Uterus (tissue), 4 donors: ENCODE results near the gene ZNF3. TPM values are rescaled to one million over a fixed set of nuclear protein-coding genes. Genes with fewer than 3 reads are reported as not detected.

Source experiments
- DNase-seq, 2 donors: peaks; one replicate each; pipeline ENCODE4 v3.0.0-alpha.2; 2019 to 2020
- H3K27ac ChIP-seq, 2 donors: fragments of 200-600 bp; sonication (generic); 1 replicate in 1 of 2; 2 replicates in 1 of 2; pipeline ENCODE4 v1.5.1; 2016 to 2018
- H3K27me3 ChIP-seq, 2 donors: fragments of 200-600 bp; sonication (generic); one replicate each; pipeline ENCODE4 v1.5.1; 2018 to 2019; ENCODE audit warnings: control low read depth in 1 of 2
- H3K36me3 ChIP-seq, 2 donors: fragments of 200-600 bp; sonication (generic); one replicate each; pipeline ENCODE4 v1.5.1; 2019; ENCODE audit warnings: control low read depth in 1 of 2
- H3K4me1 ChIP-seq, 2 donors: fragments of 200-600 bp; sonication (generic); one replicate each; pipeline ENCODE4 v1.5.1; 2018 to 2019; ENCODE audit warnings: control low read depth in 1 of 2
- H3K4me3 ChIP-seq, 2 donors: fragments of 200-600 bp; sonication (generic); 1 replicate in 1 of 2; 2 replicates in 1 of 2; pipeline ENCODE4 v1.5.1; 2018 to 2019; ENCODE audit warnings: mild to moderate bottlenecking in 1 of 2
- H3K9me3 ChIP-seq, 2 donors: fragments of 200-600 bp; sonication (generic); one replicate each; pipeline ENCODE4 v1.5.1; 2019; ENCODE audit warnings: control low read depth in 1 of 2
- POLR2A ChIP-seq, 2 donors: fragments of 450-650 bp; IDR thresholded peaks; one replicate each; pipeline ENCODE4 v1.6.1; 2016; ENCODE audit warnings: antibody characterized with exemption in 2 of 2, mild to moderate bottlenecking in 1 of 2, moderate library complexity in 1 of 2
- intact Hi-C: fragments of 100-400 bp; cut with DNase I; formaldehyde crosslinking; loops from one replicate; pipeline ENCODE4 v1.15.1; 2023; ENCODE audit warnings: low total_unique reads
- total RNA-seq, 4 donors: library from RNA; depleted of rRNA in 3 of 4; stranded (reverse); fragments of >200 nt in 3 of 4; gene quantifications; one replicate each; pipeline versions ENCODE4 v1.1.0 to v1.2.4, GENCODE V29; 2014 to 2023
- TF ChIP-seq, protein P1 (sequence below), 4 experiments: fragments of 200-600 bp in 2 of 4; fragments of 450-650 bp in 2 of 4; sonication (generic) in 2 of 4; IDR thresholded peaks; one replicate each; pipeline ENCODE4 v1.5.1; 2016 to 2019; ENCODE audit warnings: antibody characterized with exemption in 4 of 4, mild to moderate bottlenecking in 2 of 4, moderate library complexity in 1 of 4
- donor health status: DM: yes; HTN: yes; CAD: no.

The ZNF3 gene
- total RNA-seq, 4 donors from 2014 or later, result 10.9 to 69.4 (median 50.3) TPM

DNA sequence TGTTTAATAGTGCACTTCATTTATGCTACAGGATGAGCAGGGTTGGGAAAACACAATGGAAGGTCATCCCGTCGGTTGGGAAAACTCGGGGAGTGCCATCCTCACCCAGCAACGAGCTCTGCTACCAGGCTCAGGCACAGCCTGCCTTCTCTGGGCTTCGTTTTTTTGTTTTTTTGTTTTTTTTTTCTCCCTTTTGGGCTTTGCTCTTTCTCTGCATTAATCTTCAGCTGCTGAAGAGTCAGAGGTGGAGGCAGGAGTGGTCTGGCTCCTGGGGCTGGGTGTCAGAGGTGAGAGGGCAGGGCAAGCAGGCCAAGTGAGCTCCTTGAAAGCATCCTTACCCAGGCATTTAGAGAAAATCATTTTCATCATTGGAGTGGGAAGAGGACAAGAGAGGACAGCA is 11.5 kb downstream of the ZNF3 start:
- Histone ChIP-seq H3K9me3 (peaks cover 0 to 22% of the 10 kb centered on the region in 2 donors), H3K27ac (no peak overlapping the region), H3K27me3 (no peaks in the 10 kb centered on the region), H3K36me3 (no peaks in the 10 kb centered on the region), H3K4me1 (peaks cover 0 to 3% of the 10 kb centered on the region in 2 donors), H3K4me3 (no peak overlapping the region)
- intact Hi-C loops, result no loop called here
- DNase-seq, result no peak
- TF ChIP-seq, protein P1, sequence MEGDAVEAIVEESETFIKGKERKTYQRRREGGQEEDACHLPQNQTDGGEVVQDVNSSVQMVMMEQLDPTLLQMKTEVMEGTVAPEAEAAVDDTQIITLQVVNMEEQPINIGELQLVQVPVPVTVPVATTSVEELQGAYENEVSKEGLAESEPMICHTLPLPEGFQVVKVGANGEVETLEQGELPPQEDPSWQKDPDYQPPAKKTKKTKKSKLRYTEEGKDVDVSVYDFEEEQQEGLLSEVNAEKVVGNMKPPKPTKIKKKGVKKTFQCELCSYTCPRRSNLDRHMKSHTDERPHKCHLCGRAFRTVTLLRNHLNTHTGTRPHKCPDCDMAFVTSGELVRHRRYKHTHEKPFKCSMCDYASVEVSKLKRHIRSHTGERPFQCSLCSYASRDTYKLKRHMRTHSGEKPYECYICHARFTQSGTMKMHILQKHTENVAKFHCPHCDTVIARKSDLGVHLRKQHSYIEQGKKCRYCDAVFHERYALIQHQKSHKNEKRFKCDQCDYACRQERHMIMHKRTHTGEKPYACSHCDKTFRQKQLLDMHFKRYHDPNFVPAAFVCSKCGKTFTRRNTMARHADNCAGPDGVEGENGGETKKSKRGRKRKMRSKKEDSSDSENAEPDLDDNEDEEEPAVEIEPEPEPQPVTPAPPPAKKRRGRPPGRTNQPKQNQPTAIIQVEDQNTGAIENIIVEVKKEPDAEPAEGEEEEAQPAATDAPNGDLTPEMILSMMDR (IDR thresholded peaks at IDR 0.05), result no peak
- TF ChIP-seq POLR2A (IDR thresholded peaks at IDR 0.05), result no peak

GRCh38 chr7:100066953-100067352 is 14.6 kb downstream of the ZNF3 start:
- Histone ChIP-seq H3K27ac (no peak overlapping the region), H3K27me3 (no peaks in the 10 kb centered on the region), H3K36me3 (no peaks in the 10 kb centered on the region), H3K4me1 (peaks cover 0 to 3% of the 10 kb centered on the region in 2 donors), H3K9me3 (peaks cover 0 to 16% of the 10 kb centered on the region in 2 donors), H3K4me3 (no peak overlapping the region)
- TF ChIP-seq, protein P1 (IDR thresholded peaks at IDR 0.05), result no peak
- TF ChIP-seq POLR2A (IDR thresholded peaks at IDR 0.05), result no peak
- DNase-seq, result no peak
- intact Hi-C loops, result no loop called here

GRCh38 chr7:100065452-100066186 is 15.9 kb downstream of the ZNF3 start:
- Histone ChIP-seq H3K27ac (peak overlapping the region; percentile 58 to 63), H3K4me1 (peaks cover 0 to 3% of the 10 kb centered on the region in 2 donors), H3K9me3 (peaks cover 0 to 2% of the 10 kb centered on the region in 2 donors), H3K36me3 (no peaks in the 10 kb centered on the region), H3K4me3 (no peak overlapping the region), H3K27me3 (no peaks in the 10 kb centered on the region)
- no peak for TF ChIP-seq POLR2A (IDR thresholded peaks at IDR 0.05)
- TF ChIP-seq, protein P1 (IDR thresholded peaks at IDR 0.05), result no peak
- intact Hi-C loops, result no loop called here
- DNase-seq, result peak; percentile 26 to 59

DNA sequence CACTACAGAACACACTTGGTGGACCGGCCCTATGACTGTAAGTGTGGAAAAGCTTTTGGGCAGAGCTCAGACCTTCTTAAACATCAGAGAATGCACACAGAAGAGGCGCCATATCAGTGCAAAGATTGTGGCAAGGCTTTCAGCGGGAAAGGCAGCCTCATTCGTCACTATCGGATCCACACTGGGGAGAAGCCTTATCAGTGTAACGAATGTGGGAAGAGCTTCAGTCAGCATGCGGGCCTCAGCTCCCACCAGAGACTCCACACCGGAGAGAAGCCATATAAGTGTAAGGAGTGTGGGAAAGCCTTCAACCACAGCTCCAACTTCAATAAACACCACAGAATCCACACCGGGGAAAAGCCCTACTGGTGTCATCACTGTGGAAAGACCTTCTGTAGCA is 17.4 kb downstream of the ZNF3 start:
- H3K9me3 ChIP-seq, result no peaks in the 10 kb centered on the region
- peaks cover 0 to 3% of the 10 kb centered on the region in 2 donors for H3K4me1 ChIP-seq
- no peaks in the 10 kb centered on the region for H3K36me3 ChIP-seq
- TF ChIP-seq, protein P1 (IDR thresholded peaks at IDR 0.05), result no peak
- no peak for TF ChIP-seq POLR2A (IDR thresholded peaks at IDR 0.05)
- H3K27ac ChIP-seq, result no peak overlapping the region
- no peak for DNase-seq
- no peak overlapping the region for H3K4me3 ChIP-seq
- no peaks in the 10 kb centered on the region for H3K27me3 ChIP-seq
- intact Hi-C loops, result no loop called here

GRCh38 chr7:100063376-100063775 is 18.1 kb downstream of the ZNF3 start:
- intact Hi-C loops, result no loop called here
- Histone ChIP-seq H3K4me3 (no peak overlapping the region), H3K4me1 (peaks cover 0 to 3% of the 10 kb centered on the region in 2 donors), H3K27me3 (no peaks in the 10 kb centered on the region), H3K27ac (no peak overlapping the region), H3K9me3 (no peaks in the 10 kb centered on the region), H3K36me3 (no peaks in the 10 kb centered on the region)
- TF ChIP-seq POLR2A (IDR thresholded peaks at IDR 0.05), result no peak
- TF ChIP-seq, protein P1 (IDR thresholded peaks at IDR 0.05), result no peak
- no peak for DNase-seq
